HepG2 (cell line): ENCODE data around the gene FBXW8. TPM values are rescaled to one million over a fixed set of nuclear protein-coding genes. Genes with fewer than 3 reads are reported as not detected.

Experiments
- CEBPZ ChIP-seq: IDR thresholded peaks from 2 replicates; pipeline ENCODE4 v1.6.1; 2012; ENCODE audit warnings: low read length, improper control_type of control experiment
- CREB1 ChIP-seq, 2 experiments: fragments of 450-650 bp in 1 of 2; IDR thresholded peaks; 2 replicates each; pipeline ENCODE4 v1.6.1; 2016 to 2017; ENCODE audit warnings: control low read depth in 1 of 2, mild to moderate bottlenecking in 1 of 2, missing compliant biosample characterization in 1 of 2, missing genetic modification characterization in 1 of 2
- DPF2 ChIP-seq: sonication (generic); formaldehyde crosslinking; IDR thresholded peaks from 2 replicates; pipeline ENCODE4 v1.4.0; 2020; ENCODE audit warnings: mild to moderate bottlenecking, low read depth, missing genetic modification reagents, borderline replicate concordance
- FLYWCH1 ChIP-seq: sonication (generic); formaldehyde crosslinking; IDR thresholded peaks from 2 replicates; pipeline ENCODE4 v1.8.1; 2023; ENCODE audit warnings: mild to moderate bottlenecking, missing genetic modification reagents
- KDM3A ChIP-seq: IDR thresholded peaks from 2 replicates; pipeline ENCODE4 v1.6.1; 2018; ENCODE audit warnings: low read depth, missing compliant biosample characterization
- NFIB ChIP-seq: sonication (generic); formaldehyde crosslinking; IDR thresholded peaks from 2 replicates; pipeline ENCODE4 v1.9.0; 2021; ENCODE audit warnings: missing genetic modification reagents, mild to moderate bottlenecking, borderline replicate concordance
- PAWR ChIP-seq: sonication (generic); formaldehyde crosslinking; IDR thresholded peaks from 2 replicates; pipeline ENCODE4 v1.4.0; 2020; ENCODE audit warnings: missing genetic modification reagents, mild to moderate bottlenecking, borderline replicate concordance
- PAXIP1 ChIP-seq: sonication (generic); formaldehyde crosslinking; conservative IDR thresholded peaks from 2 replicates; pipeline ENCODE4 v1.4.0; 2020; ENCODE audit warnings: mild to moderate bottlenecking, missing genetic modification reagents, moderate library complexity
- POGK ChIP-seq: sonication (generic); formaldehyde crosslinking; conservative IDR thresholded peaks from 2 replicates; pipeline ENCODE4 v1.8.0; 2022; ENCODE audit warnings: mild to moderate bottlenecking, moderate library complexity, missing genetic modification reagents
- SPEN ChIP-seq: sonication (generic); formaldehyde crosslinking; IDR thresholded peaks from 2 replicates; pipeline ENCODE4 v1.5.1; 2020; ENCODE audit warnings: low read depth, mild to moderate bottlenecking, missing genetic modification reagents
- TAF15 ChIP-seq: fragments of 200-400 bp; formaldehyde crosslinking; IDR thresholded peaks from one replicate; pipeline ENCODE4 v1.6.1; 2018; ENCODE audit warnings: mild to moderate bottlenecking, low read depth, low read length; ENCODE audit not compliant: poor library complexity, severe bottlenecking
- ZBTB43 ChIP-seq: sonication (generic); formaldehyde crosslinking; conservative IDR thresholded peaks from 2 replicates; pipeline ENCODE4 v1.4.0; 2020; ENCODE audit warnings: missing genetic modification reagents
- ZFP36L1 ChIP-seq: sonication (generic); formaldehyde crosslinking; IDR thresholded peaks from 2 replicates; pipeline ENCODE4 v1.8.0; 2022; ENCODE audit warnings: mild to moderate bottlenecking, missing genetic modification reagents, moderate library complexity
- ZIK1 ChIP-seq: sonication (generic); formaldehyde crosslinking; IDR thresholded peaks from 2 replicates; pipeline ENCODE4 v1.5.0; 2020; ENCODE audit warnings: mild to moderate bottlenecking, low read depth, missing genetic modification reagents, borderline replicate concordance
- ZNF501 ChIP-seq: sonication (generic); formaldehyde crosslinking; IDR thresholded peaks from 2 replicates; pipeline ENCODE4 v1.5.1; 2020; ENCODE audit warnings: mild to moderate bottlenecking, moderate library complexity, missing genetic modification reagents
- ZNF557 ChIP-seq: sonication (generic); formaldehyde crosslinking; IDR thresholded peaks from 2 replicates; pipeline ENCODE4 v1.4.0; 2020; ENCODE audit warnings: missing genetic modification reagents
- ZNF580 ChIP-seq: IDR thresholded peaks from 2 replicates; pipeline ENCODE4 v1.6.1; 2016; ENCODE audit warnings: low read depth, borderline replicate concordance
- ZNF703 ChIP-seq: sonication (generic); formaldehyde crosslinking; IDR thresholded peaks from 2 replicates; pipeline ENCODE4 v1.5.1; 2020; ENCODE audit warnings: missing genetic modification reagents, mild to moderate bottlenecking, moderate library complexity, borderline replicate concordance
- ZNF816 ChIP-seq: sonication (generic); formaldehyde crosslinking; IDR thresholded peaks from 2 replicates; pipeline ENCODE4 v1.8.0; 2022; ENCODE audit warnings: missing genetic modification reagents, mild to moderate bottlenecking, borderline replicate concordance
- polyA plus RNA-seq, 8 experiments: library from polyadenylated mRNA; depleted of rRNA in 3 of 8; stranded (reverse) in 7 of 8; unstranded in 1 of 8; fragments of >200 nt; fragmentation: Illumina TruSeq in 4 of 8; extraction: Trizol in 4 of 8; gene quantifications; 2 replicates each; pipeline versions ENCODE4 v1.2.1 to v1.2.3, GENCODE V29; 2011 to 2016; ENCODE audit warnings: low read depth in 4 of 8, missing spikeins in 1 of 8, mixed read lengths in 1 of 8; ENCODE audit not compliant: insufficient read depth in 1 of 8
- total RNA-seq, 5 experiments: library from RNA; depleted of rRNA; stranded (reverse); fragments of >200 nt; fragmentation: Illumina TruSeq; extraction: Trizol; gene quantifications; 2 replicates each; pipeline ENCODE4 v1.2.3, GENCODE V29; 2016; ENCODE audit warnings: low read depth in 1 of 5

Gene FBXW8
- total and polyA plus RNA-seq, 2 of the 13 experiments (the other 11 are each of a cell fraction or from before 2014, with no cell fraction given), result 5.1 to 5.9 TPM

- TF ChIP-seq POGK (CRISPR knock-in tag), result 0 out of 2 replicates have a peak, but pooled peaks have one; percentile 34
- no peak for TF ChIP-seq KDM3A (CRISPR knock-in tag)
- no peak for TF ChIP-seq ZNF557
- TF ChIP-seq DPF2, result peak; percentile 63; the same call in 1 of the 2 replicates
- TF ChIP-seq SPEN, result 0 out of 2 replicates have a peak, but pooled peaks have one; percentile 40
- no peak for TF ChIP-seq CEBPZ
- no peak for TF ChIP-seq ZIK1
- no peak for TF ChIP-seq ZNF703 (CRISPR knock-in tag)
- TF ChIP-seq ZNF501 (CRISPR knock-in tag), result 0 out of 2 replicates have a peak, but pooled peaks have one; percentile 51
- peak; percentile 54 for TF ChIP-seq PAXIP1
- TF ChIP-seq NFIB (CRISPR knock-in tag), result no peak
- 0 out of 2 replicates have a peak, but pooled peaks have one; percentile 71 for TF ChIP-seq ZNF580
- TF ChIP-seq CREB1 (IDR thresholded peaks at IDR 0.05), result peak; percentile 78
- no peak for TF ChIP-seq CREB1 (CRISPR knock-in tag; IDR thresholded peaks at IDR 0.05)
- TF ChIP-seq ZFP36L1, result no peak
- no peak for TF ChIP-seq PAWR (CRISPR knock-in tag)
- no peak for TF ChIP-seq TAF15
- TF ChIP-seq ZNF816, result no peak
- peak; percentile 97 for TF ChIP-seq ZBTB43 (CRISPR knock-in tag)
- TF ChIP-seq FLYWCH1 (CRISPR knock-in tag), result no peak
Observed at GRCh38 chr12:116916714-116917114, 6.0 kb downstream of the FBXW8 start (continued).
